Heart left ventricle (tissue), 16 donors: ENCODE data around the gene RTN4RL2. TPM values are rescaled to one million over a fixed set of nuclear protein-coding genes. Genes with fewer than 3 reads are reported as not detected.
A peak's percentile ranks its signal among the peaks of the same experiment; 100 is the strongest.

Experiments used
- ATAC-seq, 4 donors: fragments of 200-7000 bp; cut with Tn5 transposase; one replicate each; pipeline ENCODE4 v1.9.1; 2020 to 2022; ENCODE audit warnings: moderate library complexity in 4 of 4, mild to moderate bottlenecking in 3 of 4, moderate number of reproducible peaks in 1 of 4
- DNase-seq, 5 donors: peaks; one replicate each; pipeline ENCODE4 v3.0.0-alpha.2; 2020
- H3K27ac ChIP-seq, 12 donors: fragments of 200-600 bp; sonication (generic) in 4 of 12; one replicate each; pipeline versions ENCODE4 v1.5.0 to v1.8.0; 2016 to 2022; ENCODE audit warnings: mild to moderate bottlenecking in 2 of 12
- H3K27me3 ChIP-seq, 9 donors: fragments of 200-600 bp; sonication (generic) in 2 of 9; one replicate each; pipeline versions ENCODE4 v1.5.1 to v1.8.0; 2016 to 2022; ENCODE audit warnings: mild to moderate bottlenecking in 3 of 9
- H3K36me3 ChIP-seq, 9 donors: fragments of 200-600 bp; sonication (generic) in 2 of 9; one replicate each; pipeline versions ENCODE4 v1.5.0 to v1.8.0; 2018 to 2022; ENCODE audit warnings: mild to moderate bottlenecking in 2 of 9
- H3K4me1 ChIP-seq, 12 donors: fragments of 200-600 bp; sonication (generic) in 4 of 12; one replicate each; pipeline versions ENCODE4 v1.5.0 to v1.8.0; 2016 to 2022; ENCODE audit warnings: mild to moderate bottlenecking in 3 of 12
- H3K4me3 ChIP-seq, 12 donors: fragments of 200-600 bp; sonication (generic) in 4 of 12; one replicate each; pipeline versions ENCODE4 v1.5.0 to v1.8.0; 2017 to 2022; ENCODE audit warnings: mild to moderate bottlenecking in 9 of 12, moderate library complexity in 4 of 12
- H3K9me3 ChIP-seq, 12 donors: fragments of 200-600 bp; sonication (generic) in 4 of 12; one replicate each; pipeline versions ENCODE4 v1.5.0 to v1.8.0; 2016 to 2022; ENCODE audit warnings: mild to moderate bottlenecking in 1 of 12
- POLR2A ChIP-seq, 2 donors: fragments of 450-650 bp; IDR thresholded peaks; one replicate each; pipeline ENCODE4 v1.6.1; 2017; ENCODE audit warnings: antibody characterized with exemption in 2 of 2, mild to moderate bottlenecking in 2 of 2, moderate library complexity in 2 of 2
- WGBS, 4 donors: extraction: QIAGEN DNeasy Blood & Tissue Kit in 2 of 4; methylation state at CpG; one replicate each; pipeline versions ENCODE4 v1.1.5 to v1.1.7; 2013 to 2018; 5-methylcytosine and 5-hydroxymethylcytosine counted together
- intact Hi-C, 10 donors: fragments of 100-400 bp; cut with DNase I; formaldehyde crosslinking; loops; one replicate each; pipeline versions ENCODE4 v1.11.1 to v1.14.2; 2022
- polyA plus RNA-seq, 2 donors: library from polyadenylated mRNA; stranded (reverse); fragments of 200-250 nt; gene quantifications; one replicate each; pipeline ENCODE4 v1.2.3, GENCODE V29; 2013
- total RNA-seq, 9 donors: library from RNA; depleted of rRNA in 2 of 9; stranded (reverse); fragments of >200 nt in 2 of 9; fragmentation: NEBNext Ultra II Directional in 3 of 9; extraction: Animal tissue kit (Norgen Biotek cat#: 25700) in 3 of 9; gene quantifications; one replicate each; pipeline versions ENCODE4 v1.1.0 to v1.2.4, GENCODE V29; 2016 to 2023
- TF ChIP-seq, protein P1 (sequence below), 12 donors: fragments of 200-600 bp; sonication (generic) in 4 of 12; IDR thresholded peaks; one replicate each; pipeline versions ENCODE4 v1.5.0 to v1.8.0; 2018 to 2022; ENCODE audit warnings: antibody characterized with exemption in 12 of 12, mild to moderate bottlenecking in 5 of 12
- donor health status: ischemic (EF 13 %, LVEDD 7.1; RV severe dilation, severe dysfunction).
- donor health status: healthy with polysubstance abuse.
- donor health status: DM: no; HTN: yes; CAD: no.
- donor health status: DM: no; HTN: no; CAD: no.
- donor health status: ischemic (EF 25% LVEDD 6.9; RV normal size, moderate dysfunction).
- donor health status: ischemic (EF 25% LVEDD 5.7; RV mildly dilated, moderate dysfunction).
- donor health status: healthy.
- donor health status: DM: yes; HTN: yes; CAD: no.
- donor health status: ischemic (EF 35%, LVEDD 5.7; RV mildly dilated, moderate dysfunction).
- donor health status: nonischemic (EF 11% LVEDD 7.7; RV severe dilation, severe dysfunction).
- donor health status: DM: yes; HTN: yes; CAD: no.
- donor health status: PGD.
- donor health status: ischemic (EF 29% LVEDD 5.4; RV normal size, mild dysfunction).
- donor health status: nonischemic (EF 23%, LVEDD 6.1; RV moderate dilation, normal function).

Gene RTN4RL2
- total and polyA plus RNA-seq, 11 donors = 0.58 to 2.1 (median 1.1) TPM

DNA sequence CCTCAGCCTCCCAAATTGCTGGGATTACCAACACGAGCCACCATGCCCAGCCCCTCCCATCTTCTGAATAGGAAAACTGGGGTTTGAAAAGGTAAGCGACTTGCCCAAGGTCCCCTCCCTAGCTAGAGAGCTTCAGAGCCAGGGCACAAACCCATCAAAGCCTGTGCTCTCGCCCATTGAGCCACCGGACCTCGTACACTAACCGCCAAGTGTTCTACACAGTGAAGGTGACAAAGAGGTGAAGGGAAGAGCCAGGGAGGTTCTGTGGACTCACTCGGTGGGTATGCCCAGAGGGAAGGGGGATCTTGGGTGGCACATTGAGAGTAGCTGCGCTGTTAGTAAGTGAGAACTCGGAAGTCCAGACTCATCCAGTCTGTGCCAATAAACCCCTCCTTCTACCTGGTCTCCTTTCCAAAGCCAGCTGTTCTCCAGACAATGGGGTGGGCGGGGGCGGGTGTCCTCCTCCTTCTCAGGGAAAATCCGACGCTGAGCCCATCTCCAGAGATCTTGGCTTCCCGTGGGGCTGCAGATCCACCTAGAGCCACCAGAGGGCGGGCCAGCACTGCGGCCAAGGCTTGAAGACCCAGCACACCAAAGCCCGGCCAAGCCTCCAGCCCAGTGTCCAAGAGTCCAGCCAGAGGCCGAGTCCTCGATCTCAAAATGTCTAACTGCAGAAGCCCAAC lies 3.2 kb upstream of the RTN4RL2 start:
- no peaks in the 10 kb centered on the region for H3K36me3 ChIP-seq
- DNase-seq (peak; percentile 87 to 95 (median 89)), ATAC-seq (peak; percentile 57 to 89 (median 86))
- TF ChIP-seq, protein P1, sequence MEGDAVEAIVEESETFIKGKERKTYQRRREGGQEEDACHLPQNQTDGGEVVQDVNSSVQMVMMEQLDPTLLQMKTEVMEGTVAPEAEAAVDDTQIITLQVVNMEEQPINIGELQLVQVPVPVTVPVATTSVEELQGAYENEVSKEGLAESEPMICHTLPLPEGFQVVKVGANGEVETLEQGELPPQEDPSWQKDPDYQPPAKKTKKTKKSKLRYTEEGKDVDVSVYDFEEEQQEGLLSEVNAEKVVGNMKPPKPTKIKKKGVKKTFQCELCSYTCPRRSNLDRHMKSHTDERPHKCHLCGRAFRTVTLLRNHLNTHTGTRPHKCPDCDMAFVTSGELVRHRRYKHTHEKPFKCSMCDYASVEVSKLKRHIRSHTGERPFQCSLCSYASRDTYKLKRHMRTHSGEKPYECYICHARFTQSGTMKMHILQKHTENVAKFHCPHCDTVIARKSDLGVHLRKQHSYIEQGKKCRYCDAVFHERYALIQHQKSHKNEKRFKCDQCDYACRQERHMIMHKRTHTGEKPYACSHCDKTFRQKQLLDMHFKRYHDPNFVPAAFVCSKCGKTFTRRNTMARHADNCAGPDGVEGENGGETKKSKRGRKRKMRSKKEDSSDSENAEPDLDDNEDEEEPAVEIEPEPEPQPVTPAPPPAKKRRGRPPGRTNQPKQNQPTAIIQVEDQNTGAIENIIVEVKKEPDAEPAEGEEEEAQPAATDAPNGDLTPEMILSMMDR (IDR thresholded peaks at IDR 0.05) = peak; percentile 98 to 100 (median 98)
- TF ChIP-seq POLR2A (IDR thresholded peaks at IDR 0.05) = no peak
- peak overlapping the region in 2 of 12 donors; percentile 4 to 19 for H3K4me3 ChIP-seq
- intact Hi-C loops = loop anchor here (1.0 to 10.0 kb wide), 11 partner anchors 70 to 1068 kb away; partner anchors contain the start of gene YPEL4 (in 4 of the 10)
- peaks cover 3 to 43% (median 25%) of the 10 kb centered on the region in 12 donors for H3K4me1 ChIP-seq
- WGBS, 4 donors = 7 to 11% (median 9%) methylated on average over 19 of the region's 19 CpGs
- no peak overlapping the region for H3K27ac ChIP-seq
- H3K27me3 ChIP-seq = peaks cover 9 to 47% (median 32%) of the 10 kb centered on the region in 9 donors
- H3K9me3 ChIP-seq = no peaks in the 10 kb centered on the region

DNA sequence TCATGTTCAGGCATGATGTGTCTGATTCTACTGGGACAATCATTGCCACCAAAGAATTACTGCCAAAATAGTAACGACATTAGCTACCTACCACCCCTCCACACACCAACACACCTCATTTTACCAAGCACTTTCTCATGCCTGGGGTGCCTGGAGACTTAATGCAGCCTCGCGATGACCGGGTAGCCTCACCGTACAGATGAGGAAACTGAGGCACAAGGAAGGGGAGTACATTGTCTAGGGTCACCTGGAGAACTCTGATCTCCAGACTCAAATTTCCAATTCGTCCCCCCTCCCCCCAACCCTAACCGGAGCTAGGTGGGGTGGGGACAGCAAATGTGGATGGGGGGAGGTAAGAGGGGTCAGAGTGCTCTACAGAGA lies 2.7 kb upstream of the RTN4RL2 start:
- DNase-seq (no peak), ATAC-seq (peak in 1 of 4 donors; percentile 3)
- no peak for TF ChIP-seq POLR2A (IDR thresholded peaks at IDR 0.05)
- TF ChIP-seq, protein P1 (IDR thresholded peaks at IDR 0.05) = peak in 2 of 12 donors; percentile 5 to 10
- Histone ChIP-seq H3K4me3 (peak overlapping the region in 3 of 12 donors; percentile 4 to 44 (median 19)), H3K27me3 (peaks cover 9 to 50% (median 32%) of the 10 kb centered on the region in 9 donors), H3K36me3 (no peaks in the 10 kb centered on the region), H3K27ac (no peak overlapping the region), H3K9me3 (no peaks in the 10 kb centered on the region), H3K4me1 (peaks cover 3 to 43% (median 25%) of the 10 kb centered on the region in 12 donors)
- intact Hi-C loops = loop anchor here (1.0 to 10.0 kb wide), 15 partner anchors 21 to 1067 kb away; partner anchors contain the start of gene YPEL4 (in 4 of the 10)
- WGBS, 4 donors = 8 to 31% (median 15%) methylated on average over 7 of the region's 7 CpGs

DNA sequence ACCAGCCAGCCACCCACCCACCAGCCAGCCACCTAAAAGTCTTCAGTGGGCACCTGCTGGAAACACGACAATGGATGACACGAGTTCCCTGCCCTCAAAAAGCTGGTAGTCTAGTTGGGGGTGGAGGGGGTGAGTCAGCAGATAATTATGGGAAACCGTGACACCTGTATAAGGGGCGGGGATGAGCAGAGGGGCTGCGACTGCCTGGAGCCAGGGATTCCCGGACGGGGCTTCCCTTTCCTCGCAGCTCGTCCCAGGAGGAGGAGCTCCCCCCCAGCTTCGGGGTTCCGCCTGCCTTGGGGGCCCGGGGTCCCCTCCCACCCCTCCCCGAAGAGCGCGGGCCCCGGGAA lies 2.3 kb upstream of the RTN4RL2 start:
- TF ChIP-seq, protein P1 (IDR thresholded peaks at IDR 0.05) = no peak
- TF ChIP-seq POLR2A (IDR thresholded peaks at IDR 0.05) = no peak
- H3K4me1 ChIP-seq = peaks cover 3 to 43% (median 25%) of the 10 kb centered on the region in 12 donors
- ATAC-seq (no peak), DNase-seq (peak in 1 of 5 donors; percentile 25)
- no peaks in the 10 kb centered on the region for H3K9me3 ChIP-seq
- WGBS, 4 donors = 1 to 11% (median 5%) methylated on average over 9 to 16 of the region's 16 CpGs
- no peaks in the 10 kb centered on the region for H3K36me3 ChIP-seq
- intact Hi-C loops = loop anchor here (1.0 to 10.0 kb wide), 14 partner anchors 21 to 1067 kb away; partner anchors contain the start of gene YPEL4 (in 4 of the 10)
- H3K27ac ChIP-seq = peak overlapping the region in 1 of 12 donors; percentile 22
- H3K4me3 ChIP-seq = peak overlapping the region in 11 of 12 donors; percentile 3 to 61 (median 54)
- peaks cover 9 to 50% (median 32%) of the 10 kb centered on the region in 9 donors for H3K27me3 ChIP-seq
